ENCODE results near the gene MARS1.
"Not testable (repeated sequence)": the region's sequence is repeated elsewhere in the genome, so short reads cannot be mapped to it uniquely, and the experiment has no call there.

The MARS1 gene

GRCh38 chr12:57497223-57498131, 9.6 kb downstream of the MARS1 start:
- no peak for DNase-seq

GRCh38 chr12:57498132-57498502, 10.2 kb downstream of the MARS1 start:
- DNase-seq = no peak

- no peak for DNase-seq
Measured at GRCh38 chr12:57498571-57498970, 10.7 kb downstream of the MARS1 start.

GRCh38 chr12:57500213-57500612, 12.3 kb downstream of the MARS1 start:
- DNase-seq = no peak

GRCh38 chr12:57502311-57502969, 14.6 kb downstream of the MARS1 start:
- DNase-seq = not testable (repeated sequence)

GRCh38 chr12:57506541-57506940, 18.7 kb downstream of the MARS1 start:
- not testable (repeated sequence) for DNase-seq

GRCh38 chr12:57507796-57508195, 19.9 kb downstream of the MARS1 start:
- not testable (repeated sequence) for DNase-seq

- no peak for DNase-seq
Measured at GRCh38 chr12:57511161-57511560, 23.3 kb downstream of the MARS1 start.

- DNase-seq = no peak
Measured at GRCh38 chr12:57511588-57512325, 23.9 kb downstream of the MARS1 start.

- DNase-seq = no peak
Measured at GRCh38 chr12:57512665-57513064, 24.8 kb downstream of the MARS1 start.

GRCh38 chr12:57513266-57513665, 25.4 kb downstream of the MARS1 start:
- DNase-seq = no peak

GRCh38 chr12:57513677-57514076, 25.8 kb downstream of the MARS1 start:
- DNase-seq = not testable (repeated sequence)

GRCh38 chr12:57514246-57514645, 26.4 kb downstream of the MARS1 start:
- DNase-seq = not testable (repeated sequence)

GRCh38 chr12:57514720-57515407, 27.0 kb downstream of the MARS1 start:
- DNase-seq = peak; percentile 46

GRCh38 chr12:57515408-57515933, 27.6 kb downstream of the MARS1 start:
- no peak for DNase-seq

- DNase-seq = no peak
Measured at GRCh38 chr12:57515934-57516541, 28.2 kb downstream of the MARS1 start.

- no peak for DNase-seq
Measured at GRCh38 chr12:57516617-57517153, 28.8 kb downstream of the MARS1 start.

- no peak for DNase-seq
Measured at GRCh38 chr12:57517187-57517586, 29.3 kb downstream of the MARS1 start.

GRCh38 chr12:57517718-57518117, 29.9 kb downstream of the MARS1 start:
- DNase-seq = not testable (repeated sequence)

- no peak for DNase-seq
Measured at GRCh38 chr12:57518176-57518919, 30.5 kb downstream of the MARS1 start.
